ENCODE results near the gene MCRIP1. TPM values are rescaled to one million over a fixed set of nuclear protein-coding genes. Genes with fewer than 3 reads are reported as not detected.

MCRIP1 gene
- total and polyA plus RNA-seq, 10 of the 15 experiments (the other 5 are each of a cell fraction or from before 2014, with no cell fraction given): 0.31 to 54.4 (median 30.8) TPM

DNA sequence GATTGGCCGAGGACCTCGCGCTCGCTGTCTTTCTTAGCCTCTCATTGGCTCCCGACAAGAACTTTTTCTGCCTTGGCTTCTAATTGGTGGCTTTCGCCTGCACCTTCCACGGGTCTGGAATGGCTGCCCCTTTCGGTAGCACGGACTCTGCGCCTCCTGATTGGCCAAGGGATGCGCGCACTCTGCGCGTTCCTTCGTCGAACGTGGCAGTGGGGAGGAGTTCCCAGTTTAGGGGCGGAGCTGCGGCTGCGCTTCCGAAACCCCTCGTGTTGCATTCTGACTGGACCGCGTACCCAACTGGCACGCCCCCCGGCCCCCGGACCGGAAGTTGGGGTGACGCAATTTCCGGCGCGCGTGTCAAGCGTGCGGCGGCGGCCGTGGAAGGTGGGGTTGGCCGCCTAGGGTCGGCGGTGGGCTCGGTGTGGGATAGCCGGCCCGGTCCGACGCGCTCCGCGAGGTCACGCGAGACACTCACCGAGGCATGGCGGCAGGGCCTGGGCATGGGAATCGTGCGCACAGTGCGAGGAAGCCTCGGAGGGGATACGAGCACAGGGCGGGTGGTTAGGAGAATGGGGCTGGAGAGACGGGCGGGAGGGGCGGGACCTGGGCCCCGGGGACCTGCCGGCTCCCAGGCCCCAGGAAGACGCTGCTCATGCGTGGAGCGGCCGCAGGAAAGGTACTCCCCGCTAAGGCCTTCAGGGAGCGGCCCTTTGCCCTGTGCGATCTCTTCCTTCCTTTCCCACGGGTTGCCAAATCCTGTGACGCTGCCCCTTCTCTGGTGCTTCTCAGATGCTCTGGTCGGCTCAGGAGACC is 27.9 kb upstream of the MCRIP1 start (continued):
- TF ChIP-seq SP1 (IDR thresholded peaks at IDR 0.05; ENCODE audit: low read depth, low read length) (peak; percentile 100), HDAC2 (IDR thresholded peaks at IDR 0.05) (no peak), SUZ12 (IDR thresholded peaks at IDR 0.05; ENCODE audit: unreplicated experiment) (no peak), BACH1 (IDR thresholded peaks at IDR 0.05; ENCODE audit: borderline replicate concordance) (peak; percentile 93), ZNF274 (IDR thresholded peaks at IDR 0.05; ENCODE audit: insufficient read depth, insufficient read length) (no peak), SUPT20H (IDR thresholded peaks at IDR 0.05; ENCODE audit: borderline replicate concordance, control insufficient read depth, low read depth, low read length) (no peak), EED (IDR thresholded peaks at IDR 0.05; ENCODE audit: low read depth) (peak; percentile 43; the same call in 1 of the 2 replicates), GATAD2B (conservative IDR thresholded peaks at IDR 0.05; ENCODE audit: low read depth) (peak; percentile 85), RELA (IDR thresholded peaks at IDR 0.05; ENCODE audit: borderline replicate concordance, partially characterized antibody) (peak; percentile 25), WRNIP1 (IDR thresholded peaks at IDR 0.05; ENCODE audit: borderline replicate concordance, low read depth, low read length) (no peak), RCOR1 (conservative IDR thresholded peaks at IDR 0.05; ENCODE audit: low read depth, low read length) (no peak), JUNB (IDR thresholded peaks at IDR 0.05) (peak; percentile 56; the same call in 1 of the 2 replicates)
- TF ChIP-seq, protein P1, sequence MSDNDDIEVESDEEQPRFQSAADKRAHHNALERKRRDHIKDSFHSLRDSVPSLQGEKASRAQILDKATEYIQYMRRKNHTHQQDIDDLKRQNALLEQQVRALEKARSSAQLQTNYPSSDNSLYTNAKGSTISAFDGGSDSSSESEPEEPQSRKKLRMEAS (IDR thresholded peaks at IDR 0.05; ENCODE audit: low read depth, low read length): peak; percentile 67
